Breast epithelium (tissue), 3 donors: Measurements from ENCODE around the gene KDM5B.

Experiments used
- CTCF ChIP-seq, 3 donors: fragments of 450-650 bp; IDR thresholded peaks; one replicate each; pipeline ENCODE4 v1.5.1; 2016 to 2017; ENCODE audit warnings: antibody characterized with exemption in 3 of 3, mild to moderate bottlenecking in 3 of 3, moderate library complexity in 3 of 3
- POLR2A ChIP-seq: fragments of 450-650 bp; IDR thresholded peaks from one replicate; pipeline ENCODE4 v1.6.1; 2016; ENCODE audit warnings: antibody characterized with exemption, mild to moderate bottlenecking, moderate library complexity
- POLR2AphosphoS5 ChIP-seq, 3 donors: sonication (generic); formaldehyde crosslinking; IDR thresholded peaks; one replicate each; pipeline ENCODE4 v1.6.1; 2017; ENCODE audit warnings: antibody characterized with exemption in 3 of 3

- TF ChIP-seq CTCF (IDR thresholded peaks at IDR 0.05), result no peak
- no peak for TF ChIP-seq POLR2A
- no peak for TF ChIP-seq POLR2AphosphoS5 (IDR thresholded peaks at IDR 0.05)
Measured at GRCh38 chr1:202794051-202794740, 14.0 kb downstream of the KDM5B start.
